GM12878 (cell line): ENCODE data around the gene RSPH1. TPM values are rescaled to one million over a fixed set of nuclear protein-coding genes. Genes with fewer than 3 reads are reported as not detected.

ENCODE experiments used
- ATAC-seq: fragments of 200-7000 bp; cut with Tn5 transposase; 3 replicates; pipeline ENCODE4 v1.9.1; 2020; ENCODE audit warnings: mild to moderate bottlenecking, moderate library complexity
- BruUV-seq: library from RNA; stranded (reverse); fragments of 400-500 nt; replicated peaks from 2 replicates; lab custom pipeline; 2021; lab: Mats Ljungman, UMichigan
- CTCF ChIA-PET: fragments of 300-600 bp; sonication (Branson Sonifier 250); formaldehyde crosslinking; extraction: SDS; loops from one replicate; lab custom pipeline; 2021; ENCODE audit warnings: inconsistent platforms; lab: Yijun Ruan, JAX
- POLR2A ChIA-PET: fragments of 350-600 bp; formaldehyde crosslinking; extraction: SDS; loops from one replicate; lab custom pipeline; 2021; ENCODE audit warnings: inconsistent platforms; lab: Charles Lee
- RAD21 ChIA-PET: fragments of 300-600 bp; sonication (Branson Sonifier 250); formaldehyde crosslinking; loops from one replicate; lab custom pipeline; 2023; ENCODE audit warnings: antibody characterized with exemption; ENCODE audit not compliant: unreplicated experiment; lab: Charles Lee
- SMC1A ChIA-PET: fragments of 300-600 bp; sonication (Branson Sonifier 250); formaldehyde crosslinking; loops from one replicate; lab custom pipeline; 2023; ENCODE audit not compliant: unreplicated experiment, uncharacterized antibody; lab: Charles Lee
- DNase-seq: peaks from one replicate; pipeline ENCODE4 v3.0.0-alpha.2; 2011; ENCODE audit warnings: low read depth, low spot score
- FAIRE-seq: peaks from 3 replicates; lab custom pipeline; 2011; peaks lifted over from hg19 to GRCh38; lab: Jason Lieb, UNC
- H2AFZ ChIP-seq: 2 replicates; pipeline ENCODE4 v1.6.0; 2011; ENCODE audit warnings: low read depth, low read length, control low read depth; ENCODE audit not compliant: control insufficient read depth
- H3K27ac ChIP-seq: 2 replicates; pipeline ENCODE4 v1.5.1; 2011; ENCODE audit warnings: control low read depth; ENCODE audit not compliant: control insufficient read depth, insufficient read depth
- H3K27me3 ChIP-seq, 2 experiments: replicated peaks in 1 of 2; 2 replicates each; pipeline versions ENCODE4 v1.6.0 to v1.6.1; 2011; ENCODE audit warnings: low read length in 1 of 2; ENCODE audit not compliant: control insufficient read depth in 2 of 2, insufficient read depth in 2 of 2
- H3K36me3 ChIP-seq, 2 experiments: 2 replicates each; pipeline ENCODE4 v1.5.1; 2011; ENCODE audit warnings: low read length in 1 of 2; ENCODE audit not compliant: control insufficient read depth in 2 of 2, insufficient read depth in 2 of 2
- H3K4me1 ChIP-seq: 2 replicates; pipeline ENCODE4 v1.6.1; 2011; ENCODE audit warnings: mild to moderate bottlenecking, low read length, moderate library complexity, mixed read lengths; ENCODE audit not compliant: control insufficient read depth, insufficient read depth
- H3K4me2 ChIP-seq: 2 replicates; pipeline ENCODE4 v1.6.0; 2011; ENCODE audit warnings: control low read depth; ENCODE audit not compliant: control insufficient read depth, insufficient read depth
- H3K4me3 ChIP-seq: fragments of 200-600 bp; sonication (generic); 2 replicates; pipeline ENCODE4 v1.5.1; 2016
- H3K79me2 ChIP-seq: 2 replicates; pipeline ENCODE4 v1.6.0; 2011; ENCODE audit warnings: low read length; ENCODE audit not compliant: control insufficient read depth, insufficient read depth
- H3K9ac ChIP-seq: 2 replicates; pipeline ENCODE4 v1.8.0; 2011; ENCODE audit warnings: low read length, control low read depth, mixed read lengths; ENCODE audit not compliant: control insufficient read depth, insufficient read depth
- H3K9me3 ChIP-seq: replicated peaks from 3 replicates; pipeline ENCODE4 v1.5.1; 2011; ENCODE audit warnings: mild to moderate bottlenecking, low read length; ENCODE audit not compliant: control insufficient read depth, insufficient read depth
- H4K20me1 ChIP-seq: 2 replicates; pipeline ENCODE4 v1.6.0; 2011; ENCODE audit not compliant: control insufficient read depth, insufficient read depth
- JUNB ChIP-seq: IDR thresholded peaks from 2 replicates; pipeline ENCODE4 v1.6.1; 2016; ENCODE audit warnings: antibody characterized with exemption, mild to moderate bottlenecking
- WRNIP1 ChIP-seq: IDR thresholded peaks from 2 replicates; pipeline ENCODE4 v1.6.1; 2011; ENCODE audit warnings: low read depth, low read length, improper control_type of control experiment, borderline replicate concordance
- ZNF217 ChIP-seq: fragments of 450-650 bp; IDR thresholded peaks from 2 replicates; pipeline ENCODE4 v1.6.1; 2017; ENCODE audit warnings: antibody characterized with exemption, mild to moderate bottlenecking
- WGBS: methylation state at CpG from one replicate; pipeline ENCODE4 v1.1.6; 2016; ENCODE audit warnings: low lambda C conversion rate; ENCODE audit not compliant: insufficient replicate concordance, insufficient coverage; ENCODE audit errors: missing lambda C conversion rate; 5-methylcytosine and 5-hydroxymethylcytosine counted together
- in situ Hi-C: fragments of 300-500 bp; cut with MboI; formaldehyde crosslinking; loops from 9 replicates; pipeline ENCODE4 v1.14.3; 2018; ENCODE audit warnings: mixed read lengths
- intact Hi-C: fragments of 100-400 bp; cut with micrococcal nuclease; formaldehyde crosslinking; loops from one replicate; pipeline ENCODE4 v1.14.2; 2022; ENCODE audit not compliant: unreplicated experiment
- polyA plus RNA-seq, 11 experiments: library from polyadenylated mRNA; depleted of rRNA in 4 of 11; unstranded in 6 of 11; stranded (reverse) in 5 of 11; fragments of >200 nt; fragmentation: Nextera tagmentation in 4 of 11; fragmentation: Illumina TruSeq in 1 of 11; extraction: Ambion mirVana in 4 of 11; extraction: Trizol in 1 of 11; gene quantifications; 1 replicate in 1 of 11; 2 replicates in 10 of 11; pipeline versions ENCODE4 v1.2.1 to v1.2.3, GENCODE V29; 2011 to 2016; ENCODE audit warnings: inconsistent platforms in 2 of 11, missing spikeins in 2 of 11, low read depth in 1 of 11
- total RNA-seq, 4 experiments: library from RNA; depleted of rRNA in 3 of 4; stranded (reverse); fragments of >200 nt in 3 of 4; fragmentation: Illumina TruSeq in 1 of 4; extraction: Trizol in 1 of 4; gene quantifications; 2 replicates each; pipeline versions ENCODE4 v1.2.1 to v1.2.3, GENCODE V29; 2013 to 2021
- TF ChIP-seq, protein P1 (sequence below): fragments of 450-650 bp; formaldehyde crosslinking; IDR thresholded peaks from 2 replicates; pipeline ENCODE4 v1.5.0; 2022; ENCODE audit warnings: mild to moderate bottlenecking, missing genetic modification characterization
- TF ChIP-seq, protein P2 (sequence below): fragments of 450-650 bp; IDR thresholded peaks from 2 replicates; pipeline ENCODE4 v1.6.1; 2017; ENCODE audit warnings: mild to moderate bottlenecking, moderate library complexity
- TF ChIP-seq, protein P3 (sequence below): IDR thresholded peaks from 2 replicates; pipeline ENCODE4 v1.6.1; 2011; ENCODE audit warnings: low read depth, low read length, improper control_type of control experiment, borderline replicate concordance

The RSPH1 gene
- total and polyA plus RNA-seq, 10 of the 15 experiments (the other 5 are each of a cell fraction or from before 2014, with no cell fraction given) = 0.11 to 1.4 (median 0.38) TPM

DNA sequence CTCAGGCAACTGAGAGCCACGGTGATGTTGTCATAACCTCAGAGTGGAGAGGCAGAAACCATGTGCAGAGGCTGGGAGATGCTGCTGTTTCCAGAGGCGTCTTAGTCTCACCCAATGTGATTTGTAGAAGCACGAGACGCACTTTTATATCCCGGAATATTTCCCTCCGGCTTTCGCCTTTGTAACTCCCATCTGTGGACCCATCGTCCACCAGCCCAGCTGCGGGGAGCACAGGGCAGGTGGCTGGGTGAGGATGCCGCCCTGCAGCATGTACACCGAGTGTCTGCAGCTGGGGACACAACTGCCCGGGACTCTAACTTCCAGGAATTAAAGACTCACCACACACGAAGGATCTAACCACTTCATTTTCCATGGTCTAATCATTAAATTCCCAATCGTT lies 48.8 kb downstream of the RSPH1 start:
- CTCF ChIA-PET = interaction anchor here (1.0 to 2.8 kb wide), 6 partner anchors 14 to 189 kb away, joined by 3 to 19 read pairs (median 4); no protein-coding TSS in a partner anchor
- FAIRE-seq = no peak

More for the DNA sequence above, 48.8 kb downstream of the RSPH1 start:
- Histone ChIP-seq H2AFZ (no peak overlapping the region), H3K4me3 (no peak overlapping the region), H4K20me1 (no peaks in the 10 kb centered on the region), H3K4me2 (no peak overlapping the region), H3K4me1 (peaks cover 17% of the 10 kb centered on the region), H3K27ac (no peak overlapping the region), H3K9ac (no peak overlapping the region), H3K9me3 (no peaks in the 10 kb centered on the region), H3K27me3 (no peaks in the 10 kb centered on the region), H3K36me3 (no peaks in the 10 kb centered on the region), H3K79me2 (no peaks in the 10 kb centered on the region)
- DNase-seq = no peak
- SMC1A ChIA-PET = interaction anchor here (0.8 to 1.7 kb wide), 4 partner anchors 30 to 301 kb away, joined by 3 to 5 read pairs (median 4); no protein-coding TSS in a partner anchor
- intact Hi-C loops (no loop called here), in situ Hi-C loops (loop anchor here (5.0 kb wide), 2 partner anchors 70 to 140 kb away; no protein-coding TSS in a partner anchor)
- RAD21 ChIA-PET = interaction anchor here (1.0 to 2.0 kb wide), 6 partner anchors 20 to 283 kb away, joined by 3 to 8 read pairs (median 4); no protein-coding TSS in a partner anchor
- no peak for ATAC-seq
- POLR2A ChIA-PET = interaction anchor here (1.1 kb wide), 1 partner anchor 54 kb away, joined by 3 read pairs; no protein-coding TSS in a partner anchor
- TF ChIP-seq, protein P1, sequence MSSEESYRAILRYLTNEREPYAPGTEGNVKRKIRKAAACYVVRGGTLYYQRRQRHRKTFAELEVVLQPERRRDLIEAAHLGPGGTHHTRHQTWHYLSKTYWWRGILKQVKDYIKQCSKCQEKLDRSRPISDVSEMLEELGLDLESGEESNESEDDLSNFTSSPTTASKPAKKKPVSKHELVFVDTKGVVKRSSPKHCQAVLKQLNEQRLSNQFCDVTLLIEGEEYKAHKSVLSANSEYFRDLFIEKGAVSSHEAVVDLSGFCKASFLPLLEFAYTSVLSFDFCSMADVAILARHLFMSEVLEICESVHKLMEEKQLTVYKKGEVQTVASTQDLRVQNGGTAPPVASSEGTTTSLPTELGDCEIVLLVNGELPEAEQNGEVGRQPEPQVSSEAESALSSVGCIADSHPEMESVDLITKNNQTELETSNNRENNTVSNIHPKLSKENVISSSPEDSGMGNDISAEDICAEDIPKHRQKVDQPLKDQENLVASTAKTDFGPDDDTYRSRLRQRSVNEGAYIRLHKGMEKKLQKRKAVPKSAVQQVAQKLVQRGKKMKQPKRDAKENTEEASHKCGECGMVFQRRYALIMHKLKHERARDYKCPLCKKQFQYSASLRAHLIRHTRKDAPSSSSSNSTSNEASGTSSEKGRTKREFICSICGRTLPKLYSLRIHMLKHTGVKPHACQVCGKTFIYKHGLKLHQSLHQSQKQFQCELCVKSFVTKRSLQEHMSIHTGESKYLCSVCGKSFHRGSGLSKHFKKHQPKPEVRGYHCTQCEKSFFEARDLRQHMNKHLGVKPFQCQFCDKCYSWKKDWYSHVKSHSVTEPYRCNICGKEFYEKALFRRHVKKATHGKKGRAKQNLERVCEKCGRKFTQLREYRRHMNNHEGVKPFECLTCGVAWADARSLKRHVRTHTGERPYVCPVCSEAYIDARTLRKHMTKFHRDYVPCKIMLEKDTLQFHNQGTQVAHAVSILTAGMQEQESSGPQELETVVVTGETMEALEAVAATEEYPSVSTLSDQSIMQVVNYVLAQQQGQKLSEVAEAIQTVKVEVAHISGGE (CRISPR knock-in tag) = no peak
- TF ChIP-seq JUNB = no peak
- TF ChIP-seq, protein P2, sequence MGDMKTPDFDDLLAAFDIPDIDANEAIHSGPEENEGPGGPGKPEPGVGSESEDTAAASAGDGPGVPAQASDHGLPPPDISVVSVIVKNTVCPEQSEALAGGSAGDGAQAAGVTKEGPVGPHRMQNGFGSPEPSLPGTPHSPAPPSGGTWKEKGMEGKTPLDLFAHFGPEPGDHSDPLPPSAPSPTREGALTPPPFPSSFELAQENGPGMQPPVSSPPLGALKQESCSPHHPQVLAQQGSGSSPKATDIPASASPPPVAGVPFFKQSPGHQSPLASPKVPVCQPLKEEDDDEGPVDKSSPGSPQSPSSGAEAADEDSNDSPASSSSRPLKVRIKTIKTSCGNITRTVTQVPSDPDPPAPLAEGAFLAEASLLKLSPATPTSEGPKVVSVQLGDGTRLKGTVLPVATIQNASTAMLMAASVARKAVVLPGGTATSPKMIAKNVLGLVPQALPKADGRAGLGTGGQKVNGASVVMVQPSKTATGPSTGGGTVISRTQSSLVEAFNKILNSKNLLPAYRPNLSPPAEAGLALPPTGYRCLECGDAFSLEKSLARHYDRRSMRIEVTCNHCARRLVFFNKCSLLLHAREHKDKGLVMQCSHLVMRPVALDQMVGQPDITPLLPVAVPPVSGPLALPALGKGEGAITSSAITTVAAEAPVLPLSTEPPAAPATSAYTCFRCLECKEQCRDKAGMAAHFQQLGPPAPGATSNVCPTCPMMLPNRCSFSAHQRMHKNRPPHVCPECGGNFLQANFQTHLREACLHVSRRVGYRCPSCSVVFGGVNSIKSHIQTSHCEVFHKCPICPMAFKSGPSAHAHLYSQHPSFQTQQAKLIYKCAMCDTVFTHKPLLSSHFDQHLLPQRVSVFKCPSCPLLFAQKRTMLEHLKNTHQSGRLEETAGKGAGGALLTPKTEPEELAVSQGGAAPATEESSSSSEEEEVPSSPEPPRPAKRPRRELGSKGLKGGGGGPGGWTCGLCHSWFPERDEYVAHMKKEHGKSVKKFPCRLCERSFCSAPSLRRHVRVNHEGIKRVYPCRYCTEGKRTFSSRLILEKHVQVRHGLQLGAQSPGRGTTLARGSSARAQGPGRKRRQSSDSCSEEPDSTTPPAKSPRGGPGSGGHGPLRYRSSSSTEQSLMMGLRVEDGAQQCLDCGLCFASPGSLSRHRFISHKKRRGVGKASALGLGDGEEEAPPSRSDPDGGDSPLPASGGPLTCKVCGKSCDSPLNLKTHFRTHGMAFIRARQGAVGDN = no peak
- no peak for TF ChIP-seq ZNF217
- TF ChIP-seq, protein P3, sequence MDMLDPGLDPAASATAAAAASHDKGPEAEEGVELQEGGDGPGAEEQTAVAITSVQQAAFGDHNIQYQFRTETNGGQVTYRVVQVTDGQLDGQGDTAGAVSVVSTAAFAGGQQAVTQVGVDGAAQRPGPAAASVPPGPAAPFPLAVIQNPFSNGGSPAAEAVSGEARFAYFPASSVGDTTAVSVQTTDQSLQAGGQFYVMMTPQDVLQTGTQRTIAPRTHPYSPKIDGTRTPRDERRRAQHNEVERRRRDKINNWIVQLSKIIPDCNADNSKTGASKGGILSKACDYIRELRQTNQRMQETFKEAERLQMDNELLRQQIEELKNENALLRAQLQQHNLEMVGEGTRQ = no peak
- no peak for TF ChIP-seq WRNIP1
- 54% methylated on average over 14 of the region's 14 CpGs for WGBS
- no TSS peak for BruUV-seq
